Hepatocyte (in vitro differentiated cells): Measurements from ENCODE around the gene MFSD6.

Experiments
- EZH2 ChIP-seq: fragments of 200-600 bp; sonication (generic); IDR thresholded peaks from 2 replicates; pipeline ENCODE4 v1.6.1; 2016; ENCODE audit warnings: antibody characterized with exemption, mild to moderate bottlenecking, borderline replicate concordance
- TF ChIP-seq, protein P1 (sequence below): fragments of 200-600 bp; sonication (generic); IDR thresholded peaks from 2 replicates; pipeline ENCODE4 v1.5.1; 2016; ENCODE audit warnings: antibody characterized with exemption, mild to moderate bottlenecking; ENCODE audit not compliant: poor library complexity

DNA sequence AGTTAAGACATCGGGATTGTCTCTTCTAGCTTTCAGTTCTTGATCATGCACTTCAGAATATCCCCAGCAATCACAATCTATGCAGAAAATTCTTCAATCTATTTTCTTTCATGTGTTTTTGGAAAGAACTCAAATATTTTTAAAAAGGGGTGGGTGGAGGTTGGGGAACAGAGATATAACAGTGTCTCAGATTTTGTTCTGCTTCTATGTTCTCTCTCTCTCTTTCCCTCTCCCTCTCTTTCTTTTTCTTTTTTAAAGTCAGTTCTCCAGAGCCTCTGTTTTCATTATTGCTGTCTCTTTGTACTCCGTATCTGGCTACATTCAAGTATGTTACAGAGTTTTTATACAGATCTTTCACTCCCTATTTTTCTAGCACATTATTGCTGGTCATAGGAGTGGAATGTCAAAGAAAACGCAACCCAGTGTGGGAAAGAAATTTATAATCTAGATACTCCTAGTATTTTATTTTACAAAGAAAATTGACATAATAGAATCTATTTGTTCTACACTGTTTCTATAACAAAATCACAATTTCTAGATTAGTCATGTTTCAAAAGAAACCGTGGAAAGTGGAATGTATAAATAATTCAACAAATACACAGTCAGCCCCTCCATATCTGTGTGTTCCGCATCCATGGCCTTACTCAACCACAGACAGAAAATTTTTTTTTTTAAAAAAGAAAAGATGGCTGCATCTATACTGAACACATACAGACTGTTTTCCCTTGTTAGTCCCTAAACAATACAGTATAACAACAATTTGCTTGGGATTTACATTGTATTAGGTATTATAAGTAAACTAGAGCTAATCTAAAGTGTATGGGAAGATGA, 137.6 kb downstream of the MFSD6 start:
- TF ChIP-seq, protein P1, sequence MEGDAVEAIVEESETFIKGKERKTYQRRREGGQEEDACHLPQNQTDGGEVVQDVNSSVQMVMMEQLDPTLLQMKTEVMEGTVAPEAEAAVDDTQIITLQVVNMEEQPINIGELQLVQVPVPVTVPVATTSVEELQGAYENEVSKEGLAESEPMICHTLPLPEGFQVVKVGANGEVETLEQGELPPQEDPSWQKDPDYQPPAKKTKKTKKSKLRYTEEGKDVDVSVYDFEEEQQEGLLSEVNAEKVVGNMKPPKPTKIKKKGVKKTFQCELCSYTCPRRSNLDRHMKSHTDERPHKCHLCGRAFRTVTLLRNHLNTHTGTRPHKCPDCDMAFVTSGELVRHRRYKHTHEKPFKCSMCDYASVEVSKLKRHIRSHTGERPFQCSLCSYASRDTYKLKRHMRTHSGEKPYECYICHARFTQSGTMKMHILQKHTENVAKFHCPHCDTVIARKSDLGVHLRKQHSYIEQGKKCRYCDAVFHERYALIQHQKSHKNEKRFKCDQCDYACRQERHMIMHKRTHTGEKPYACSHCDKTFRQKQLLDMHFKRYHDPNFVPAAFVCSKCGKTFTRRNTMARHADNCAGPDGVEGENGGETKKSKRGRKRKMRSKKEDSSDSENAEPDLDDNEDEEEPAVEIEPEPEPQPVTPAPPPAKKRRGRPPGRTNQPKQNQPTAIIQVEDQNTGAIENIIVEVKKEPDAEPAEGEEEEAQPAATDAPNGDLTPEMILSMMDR: no peak
- TF ChIP-seq EZH2: no peak
